ENCODE measurements around the gene TIGD1. TPM values are rescaled to one million over a fixed set of nuclear protein-coding genes. Genes with fewer than 3 reads are reported as not detected.

The TIGD1 gene
- total and polyA plus RNA-seq, 10 donors = 4.4 to 13.5 (median 8.4) TPM

- 83 to 92% (median 85%) methylated on average over 9 to 10 of the region's 10 CpGs for WGBS, 5 donors
- Histone ChIP-seq H3K27me3 (replicated peaks in 1 of 7) (peaks cover 0 to 29% (median 0%) of the 10 kb centered on the region in 7 donors), H3K36me3 (no peaks in the 10 kb centered on the region), H3K4me1 (no peaks in the 10 kb centered on the region), H3K9me3 (no peaks in the 10 kb centered on the region), H3K4me3 (no peak overlapping the region), H3K27ac (no peak overlapping the region)
- TF ChIP-seq POLR2A (IDR thresholded peaks at IDR 0.05) (no peak), CTCF (IDR thresholded peaks at IDR 0.05 in 8 of 11, conservative IDR thresholded peaks at IDR 0.05 in 3 of 11) (no peak), POLR2AphosphoS5 (IDR thresholded peaks at IDR 0.05) (no peak)
- no peak for DNase-seq
- intact Hi-C loops (cut with DNase I; ENCODE audit: low total_unique reads) = no loop called here
Observed at GRCh38 chr2:232512602-232513001, 37.8 kb downstream of the TIGD1 start.

DNA sequence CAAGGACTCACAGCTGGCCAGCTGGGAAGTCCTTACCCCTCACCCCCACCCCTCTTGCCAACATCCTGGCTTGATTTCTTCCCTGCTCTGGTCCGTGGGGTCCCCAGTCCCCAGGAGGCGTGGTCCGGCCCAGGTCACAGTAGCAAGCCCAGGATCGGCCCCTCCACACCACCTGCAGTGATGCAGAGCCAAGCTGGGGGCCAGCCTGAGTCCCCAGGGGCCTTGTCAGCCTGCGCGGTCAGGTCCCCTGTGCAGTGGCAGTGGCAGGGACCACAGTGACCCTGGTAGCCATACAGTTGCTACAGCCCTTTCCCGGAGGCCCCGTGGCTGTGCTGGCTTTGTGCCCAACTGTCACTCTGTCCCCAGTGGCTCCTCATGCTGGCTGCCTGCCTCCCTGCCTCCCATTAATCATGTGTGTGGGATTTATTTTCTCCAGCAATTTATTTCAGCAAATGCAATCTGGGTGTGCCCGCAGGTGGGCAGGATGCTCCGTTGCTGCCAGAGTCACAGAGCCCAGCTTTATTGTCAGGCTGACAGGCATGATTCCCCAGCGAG is 38.9 kb downstream of the TIGD1 start:
- Histone ChIP-seq H3K9me3 (no peaks in the 10 kb centered on the region), H3K4me1 (no peaks in the 10 kb centered on the region), H3K36me3 (no peaks in the 10 kb centered on the region), H3K27me3 (replicated peaks in 1 of 7) (peaks cover 0 to 35% (median 0%) of the 10 kb centered on the region in 7 donors), H3K27ac (no peak overlapping the region), H3K4me3 (no peak overlapping the region)
- WGBS, 5 donors = 61 to 75% (median 70%) methylated on average over 3 to 11 of the region's 11 CpGs
- intact Hi-C loops (cut with DNase I; ENCODE audit: low total_unique reads) = no loop called here
- TF ChIP-seq POLR2AphosphoS5 (IDR thresholded peaks at IDR 0.05) = no peak
- no peak for TF ChIP-seq CTCF (IDR thresholded peaks at IDR 0.05 in 8 of 11, conservative IDR thresholded peaks at IDR 0.05 in 3 of 11)
- TF ChIP-seq POLR2A (IDR thresholded peaks at IDR 0.05) = no peak
- DNase-seq = no peak

DNA sequence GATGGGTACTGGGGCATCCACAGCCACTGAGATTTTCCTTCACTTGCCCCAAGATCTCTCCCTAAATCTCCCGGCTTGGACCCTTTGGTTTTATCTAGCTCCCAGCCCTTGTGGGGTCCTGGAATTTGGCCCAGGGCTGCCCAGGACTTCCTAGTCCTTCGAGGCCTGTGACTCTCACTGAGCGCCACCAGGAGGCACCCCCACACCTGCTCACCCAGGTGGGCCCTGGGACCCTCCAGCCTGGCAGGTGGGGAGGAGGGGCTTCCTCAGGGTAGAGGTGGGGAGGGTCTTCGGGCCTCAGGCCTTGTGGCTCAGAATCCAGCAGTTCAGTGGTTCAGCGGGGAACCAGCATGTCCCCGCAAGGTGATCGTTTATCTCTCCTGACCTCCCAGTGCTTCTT is 42.1 kb downstream of the TIGD1 start:
- TF ChIP-seq CTCF (IDR thresholded peaks at IDR 0.05 in 8 of 11, conservative IDR thresholded peaks at IDR 0.05 in 3 of 11) (no peak), POLR2A (IDR thresholded peaks at IDR 0.05) (no peak), POLR2AphosphoS5 (IDR thresholded peaks at IDR 0.05) (no peak)
- intact Hi-C loops (cut with DNase I; ENCODE audit: low total_unique reads) = no loop called here
- Histone ChIP-seq H3K9me3 (no peaks in the 10 kb centered on the region), H3K27ac (no peak overlapping the region), H3K27me3 (replicated peaks in 1 of 7) (peaks cover 2 to 64% (median 15%) of the 10 kb centered on the region in 7 donors), H3K4me1 (peaks cover 0 to 7% (median 5%) of the 10 kb centered on the region in 6 donors), H3K4me3 (no peak overlapping the region), H3K36me3 (no peaks in the 10 kb centered on the region)
- 75 to 95% (median 84%) methylated on average over 3 to 7 of the region's 7 CpGs for WGBS, 5 donors
- DNase-seq = no peak

DNA sequence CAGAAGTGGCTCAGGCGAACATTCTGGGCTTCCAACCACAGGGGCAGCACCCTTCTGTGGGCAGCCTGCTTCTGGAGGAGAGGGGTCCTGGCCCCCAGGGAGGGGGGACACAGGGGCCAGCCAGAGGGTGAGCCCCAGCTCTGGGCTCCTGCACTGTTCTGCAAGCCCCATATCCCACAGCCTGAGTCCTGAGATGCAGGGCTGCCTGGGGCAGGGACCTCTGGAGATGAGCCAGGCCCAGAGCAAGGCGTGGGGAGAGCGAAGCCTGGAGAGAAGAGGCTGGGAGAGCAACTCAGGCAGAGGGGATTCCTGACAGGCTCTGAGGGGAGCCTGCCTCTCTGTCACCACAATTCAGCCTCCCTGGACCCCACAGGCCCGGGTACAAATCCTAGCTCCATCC is 43.6 kb downstream of the TIGD1 start:
- H3K4me3 ChIP-seq = no peak overlapping the region
- H3K27me3 ChIP-seq (replicated peaks in 1 of 7) = peaks cover 4 to 65% (median 28%) of the 10 kb centered on the region in 7 donors
- H3K27ac ChIP-seq = no peak overlapping the region
- no peaks in the 10 kb centered on the region for H3K9me3 ChIP-seq
- intact Hi-C loops (cut with DNase I; ENCODE audit: low total_unique reads) = no loop called here
- H3K36me3 ChIP-seq = no peaks in the 10 kb centered on the region
- 74 to 87% (median 79%) methylated on average over 4 of the region's 4 CpGs for WGBS, 5 donors
- no peak for DNase-seq
- H3K4me1 ChIP-seq = peaks cover 0 to 23% (median 18%) of the 10 kb centered on the region in 6 donors
- no peak for TF ChIP-seq POLR2A (IDR thresholded peaks at IDR 0.05)
- TF ChIP-seq CTCF (IDR thresholded peaks at IDR 0.05 in 8 of 11, conservative IDR thresholded peaks at IDR 0.05 in 3 of 11) = no peak
- no peak for TF ChIP-seq POLR2AphosphoS5 (IDR thresholded peaks at IDR 0.05)

Measured in spleen (tissue), 11 donors.